AG09319 (cell line): ENCODE measurements around the gene SLC26A3.

Experiments used
- DNase-seq: peaks from one replicate; pipeline ENCODE4 v3.0.0-alpha.2; 2010; ENCODE audit warnings: low read depth; ENCODE audit errors: extremely low read depth
- TF ChIP-seq, protein P1 (sequence below): IDR thresholded peaks from 2 replicates; pipeline ENCODE4 v1.5.1; 2011; ENCODE audit warnings: low read depth, mild to moderate bottlenecking, inconsistent platforms, low read length, moderate library complexity

Gene SLC26A3

DNA sequence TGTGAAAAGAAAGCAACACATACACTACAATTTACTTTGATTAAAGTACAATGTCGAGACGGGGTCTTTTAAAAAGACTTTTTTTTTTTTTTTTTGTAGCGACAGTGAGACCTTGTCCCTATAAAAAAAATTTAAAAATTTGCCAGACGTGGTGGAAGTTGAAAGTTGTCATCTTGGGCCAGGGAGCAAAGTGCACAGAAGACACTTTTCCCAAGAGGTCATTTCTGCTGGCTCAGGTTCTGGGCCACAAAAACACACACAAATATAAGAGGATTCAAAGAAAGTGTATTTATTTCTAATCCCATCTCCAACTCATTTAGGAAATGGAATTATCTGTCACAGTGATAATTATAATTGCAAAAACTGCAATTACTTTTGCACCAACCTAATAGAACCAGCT is 24.7 kb downstream of the SLC26A3 start:
- no peak for DNase-seq
- TF ChIP-seq, protein P1, sequence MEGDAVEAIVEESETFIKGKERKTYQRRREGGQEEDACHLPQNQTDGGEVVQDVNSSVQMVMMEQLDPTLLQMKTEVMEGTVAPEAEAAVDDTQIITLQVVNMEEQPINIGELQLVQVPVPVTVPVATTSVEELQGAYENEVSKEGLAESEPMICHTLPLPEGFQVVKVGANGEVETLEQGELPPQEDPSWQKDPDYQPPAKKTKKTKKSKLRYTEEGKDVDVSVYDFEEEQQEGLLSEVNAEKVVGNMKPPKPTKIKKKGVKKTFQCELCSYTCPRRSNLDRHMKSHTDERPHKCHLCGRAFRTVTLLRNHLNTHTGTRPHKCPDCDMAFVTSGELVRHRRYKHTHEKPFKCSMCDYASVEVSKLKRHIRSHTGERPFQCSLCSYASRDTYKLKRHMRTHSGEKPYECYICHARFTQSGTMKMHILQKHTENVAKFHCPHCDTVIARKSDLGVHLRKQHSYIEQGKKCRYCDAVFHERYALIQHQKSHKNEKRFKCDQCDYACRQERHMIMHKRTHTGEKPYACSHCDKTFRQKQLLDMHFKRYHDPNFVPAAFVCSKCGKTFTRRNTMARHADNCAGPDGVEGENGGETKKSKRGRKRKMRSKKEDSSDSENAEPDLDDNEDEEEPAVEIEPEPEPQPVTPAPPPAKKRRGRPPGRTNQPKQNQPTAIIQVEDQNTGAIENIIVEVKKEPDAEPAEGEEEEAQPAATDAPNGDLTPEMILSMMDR: no peak

DNA sequence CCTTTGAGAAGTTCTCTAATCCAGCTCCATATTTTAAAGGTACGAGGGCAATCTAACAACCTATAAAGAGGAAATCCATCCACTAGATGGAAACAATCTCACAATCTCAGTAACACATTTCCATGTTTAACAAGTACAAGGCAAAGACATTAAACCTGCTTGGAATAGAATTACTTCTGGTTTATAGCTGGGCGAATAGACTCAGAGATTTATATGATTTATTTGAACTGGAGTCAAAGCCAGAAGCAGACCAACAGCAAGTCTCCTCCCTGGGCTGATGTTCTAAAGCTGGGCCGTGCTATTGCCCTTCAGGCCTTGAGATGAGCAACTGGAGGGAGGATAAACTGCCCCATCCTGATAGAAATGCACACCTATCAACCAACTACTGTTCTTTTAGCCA is 25.3 kb downstream of the SLC26A3 start:
- TF ChIP-seq, protein P1: no peak
- no peak for DNase-seq

DNA sequence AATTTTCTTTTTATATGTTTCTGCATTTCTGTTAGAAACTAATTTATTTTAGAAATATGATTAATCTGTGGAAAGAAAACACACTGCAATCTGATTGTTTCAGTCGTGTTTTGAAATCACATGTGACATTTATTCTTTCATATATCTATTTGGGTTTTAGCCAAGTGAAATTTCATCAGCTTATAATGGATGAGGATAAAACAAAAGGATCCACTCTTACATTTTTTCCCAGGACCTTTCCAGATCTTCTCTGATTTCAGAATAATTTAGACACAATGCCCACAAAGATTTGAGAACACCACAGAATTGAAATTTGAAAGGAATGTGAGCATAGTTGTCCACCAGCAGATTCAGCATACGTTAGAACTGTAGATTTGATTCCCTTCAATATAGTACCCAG is 30.0 kb downstream of the SLC26A3 start:
- TF ChIP-seq, protein P1: no peak
- DNase-seq: no peak

DNA sequence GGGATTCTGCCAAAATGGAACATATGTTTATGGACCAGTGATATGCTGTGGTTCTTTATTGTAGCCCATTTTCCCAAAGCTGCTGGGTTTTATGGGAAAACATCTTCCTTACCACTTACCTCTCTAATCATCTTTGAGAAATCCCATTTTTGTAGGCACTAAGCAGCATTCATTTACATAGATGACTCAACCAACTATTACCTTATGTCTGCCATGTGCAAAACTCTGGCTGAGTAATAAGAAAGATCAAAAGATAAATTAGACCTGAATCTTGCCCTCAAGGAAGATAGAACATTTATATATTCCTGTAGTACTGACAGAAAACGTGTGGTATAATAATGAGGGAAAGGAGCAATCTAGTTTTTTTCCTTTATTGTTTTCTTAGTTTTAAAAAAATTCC is 34.8 kb downstream of the SLC26A3 start:
- DNase-seq: no peak

DNA sequence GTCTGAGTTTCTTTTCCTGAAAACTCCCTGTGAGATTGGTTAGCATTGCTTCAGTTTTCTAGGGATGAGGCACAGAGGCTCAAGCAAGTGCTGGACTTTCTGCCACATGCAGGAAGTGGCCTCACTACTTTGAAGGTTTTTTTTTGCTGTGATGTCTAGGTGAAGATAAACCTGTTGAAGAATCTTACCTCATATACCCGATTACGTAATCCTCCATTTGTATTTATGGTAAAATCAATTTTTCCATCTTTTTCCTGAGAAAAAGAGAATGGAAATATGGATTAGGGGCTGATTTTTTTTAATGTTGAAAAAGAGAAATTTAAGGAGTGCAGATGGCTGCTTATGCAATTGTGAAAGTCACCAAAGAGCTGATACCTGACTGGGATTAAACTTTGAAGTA is 35.6 kb downstream of the SLC26A3 start:
- no peak for DNase-seq
- TF ChIP-seq, protein P1: no peak

More for the DNA sequence above, 34.8 kb downstream of the SLC26A3 start:
- TF ChIP-seq, protein P1: no peak

DNA sequence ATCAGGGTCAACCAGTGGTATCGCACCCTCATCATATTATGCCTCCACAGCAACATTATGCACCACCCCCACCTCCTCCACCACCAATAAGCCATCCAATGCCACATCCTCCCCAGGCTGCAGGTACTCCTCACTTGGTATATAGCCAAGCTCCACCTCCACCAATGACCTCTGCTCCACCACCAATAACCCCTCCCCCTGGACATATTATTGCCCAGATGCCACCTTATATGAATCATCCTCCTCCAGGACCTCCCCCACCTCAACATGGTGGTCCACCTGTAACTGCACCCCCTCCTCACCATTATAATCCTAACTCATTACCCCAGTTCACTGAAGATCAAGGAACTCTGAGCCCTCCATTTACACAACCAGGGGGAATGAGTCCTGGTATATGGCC is 44.4 kb downstream of the SLC26A3 start:
- TF ChIP-seq, protein P1: no peak
- DNase-seq: no peak

DNA sequence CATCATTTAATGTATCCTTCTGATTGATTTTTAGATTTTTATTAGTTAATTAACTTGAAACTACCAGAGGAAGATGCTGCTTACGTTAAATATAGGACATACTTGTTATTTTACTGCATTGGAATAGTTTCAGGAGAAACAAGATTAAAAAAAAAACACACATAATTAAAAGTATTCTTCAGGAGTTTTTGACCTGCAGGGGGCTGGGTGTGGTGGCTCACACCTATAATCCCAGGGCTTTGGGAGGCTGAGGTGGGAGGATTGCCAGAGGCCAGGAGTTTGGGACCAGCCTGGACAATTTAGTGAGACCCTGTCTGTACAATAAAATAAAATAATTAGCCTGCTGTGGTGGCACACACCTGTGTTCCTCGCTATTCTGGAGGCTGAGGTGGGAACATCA is 48.4 kb downstream of the SLC26A3 start:
- DNase-seq: no peak
- TF ChIP-seq, protein P1: no peak; the same call in none of the 2 replicates
